ENCODE data around the gene OR5C1. TPM values are rescaled to one million over a fixed set of nuclear protein-coding genes. Genes with fewer than 3 reads are reported as not detected.

The OR5C1 gene
- total and polyA plus RNA-seq, 4 donors, result not detected

Other genes starting within 250 kb of the OR5C1 start
- not detected for gene OR1N2, start 235.8 kb upstream of the OR5C1 start, total RNA-seq
- gene OR1N2, start 235.8 kb upstream of the OR5C1 start, polyA plus RNA-seq (ENCODE audit: insufficient read length in 2 of 2), result not detected
- gene OR1L8, start 205.5 kb upstream of the OR5C1 start, total RNA-seq, result under 1 TPM in 1 of 2 donors, not detected in 1; 0.22 TPM
- gene OR1L8, start 205.5 kb upstream of the OR5C1 start, polyA plus RNA-seq (ENCODE audit: insufficient read length in 2 of 2), result under 1 TPM in 1 of 2 donors, not detected in 1; 0.26 TPM
- gene OR1Q1, start 174.2 kb upstream of the OR5C1 start, total RNA-seq, result not detected
- gene OR1Q1, start 174.2 kb upstream of the OR5C1 start, polyA plus RNA-seq (ENCODE audit: insufficient read length in 2 of 2), result not detected
- gene OR1B1, start 131.3 kb upstream of the OR5C1 start, total RNA-seq, result not detected
- gene OR1B1, start 131.3 kb upstream of the OR5C1 start, polyA plus RNA-seq (ENCODE audit: insufficient read length in 2 of 2), result not detected
- not detected for gene OR1L1, start 127.2 kb upstream of the OR5C1 start, total RNA-seq
- gene OR1L1, start 127.2 kb upstream of the OR5C1 start, polyA plus RNA-seq (ENCODE audit: insufficient read length in 2 of 2), result not detected
- gene OR1L3, start 113.8 kb upstream of the OR5C1 start, total RNA-seq, result not detected
- gene OR1L3, start 113.8 kb upstream of the OR5C1 start, polyA plus RNA-seq (ENCODE audit: insufficient read length in 2 of 2), result not detected
- not detected for gene OR1L4, start 64.9 kb upstream of the OR5C1 start, total RNA-seq
- gene OR1L4, start 64.9 kb upstream of the OR5C1 start, polyA plus RNA-seq (ENCODE audit: insufficient read length in 2 of 2), result not detected
- not detected for gene OR1L6, start 46.6 kb upstream of the OR5C1 start, total RNA-seq
- gene OR1L6, start 46.6 kb upstream of the OR5C1 start, polyA plus RNA-seq (ENCODE audit: insufficient read length in 2 of 2), result not detected
- not detected for gene OR1K1, start 11.2 kb downstream of the OR5C1 start, total RNA-seq
- gene OR1K1, start 11.2 kb downstream of the OR5C1 start, polyA plus RNA-seq (ENCODE audit: insufficient read length in 2 of 2), result not detected
- 10 to 100 TPM; 27.8 to 43.5 TPM for gene PDCL, start 39.7 kb downstream of the OR5C1 start, total RNA-seq
- 10 to 100 TPM; 24.0 to 30.0 TPM for gene PDCL, start 39.7 kb downstream of the OR5C1 start, polyA plus RNA-seq (ENCODE audit: insufficient read length in 2 of 2)
- 10 to 100 TPM; 58.0 to 80.4 TPM for gene RC3H2, start 116.4 kb downstream of the OR5C1 start, total RNA-seq
- 10 to 100 TPM; 32.9 to 47.1 TPM for gene RC3H2, start 116.4 kb downstream of the OR5C1 start, polyA plus RNA-seq (ENCODE audit: insufficient read length in 2 of 2)
- 10 to 100 TPM; 10.6 to 46.5 TPM for gene ZBTB6, start 124.4 kb downstream of the OR5C1 start, total RNA-seq
- gene ZBTB6, start 124.4 kb downstream of the OR5C1 start, polyA plus RNA-seq (ENCODE audit: insufficient read length in 2 of 2), result 10 to 100 TPM; 13.8 to 17.9 TPM
- gene ZBTB26, start 142.6 kb downstream of the OR5C1 start, total RNA-seq, result 10 to 100 TPM in 1 of 2 donors, 1 to 10 TPM in 1; 9.0 to 13.3 TPM
- gene ZBTB26, start 142.6 kb downstream of the OR5C1 start, polyA plus RNA-seq (ENCODE audit: insufficient read length in 2 of 2), result 10 to 100 TPM; 10.3 to 12.3 TPM
- 100 to 1,000 TPM in 1 of 2 donors, 10 to 100 TPM in 1; 60.2 to 104 TPM for gene RABGAP1, start 152.1 kb downstream of the OR5C1 start, total RNA-seq
- gene RABGAP1, start 152.1 kb downstream of the OR5C1 start, polyA plus RNA-seq (ENCODE audit: insufficient read length in 2 of 2), result 10 to 100 TPM; 67.1 to 69.0 TPM
- 1 to 10 TPM in 1 of 2 donors, under 1 TPM in 1; 0.50 to 5.6 TPM for gene GPR21, start 244.7 kb downstream of the OR5C1 start, total RNA-seq
- gene GPR21, start 244.7 kb downstream of the OR5C1 start, polyA plus RNA-seq (ENCODE audit: insufficient read length in 2 of 2), result 1 to 10 TPM; 1.2 to 2.7 TPM

All from spinal cord (tissue), 4 donors.